Vagina (tissue), 2 donors: ENCODE data around the gene TPGS2. TPM values are rescaled to one million over a fixed set of nuclear protein-coding genes. Genes with fewer than 3 reads are reported as not detected.
"Not testable (repeated sequence)": the region's sequence is repeated elsewhere in the genome, so short reads cannot be mapped to it uniquely, and the experiment has no call there.

Experiments used
- DNase-seq, 2 donors: peaks; one replicate each; pipeline ENCODE4 v3.0.0-alpha.2; 2017; ENCODE audit errors: extremely low spot score in 2 of 2
- H3K27ac ChIP-seq: fragments of 200-600 bp; sonication (generic); one replicate; pipeline ENCODE4 v1.5.1; 2019
- H3K27me3 ChIP-seq: fragments of 200-600 bp; sonication (generic); one replicate; pipeline ENCODE4 v1.5.1; 2019
- H3K36me3 ChIP-seq, 2 donors: fragments of 200-600 bp; sonication (generic); one replicate each; pipeline ENCODE4 v1.5.1; 2017 to 2019
- H3K4me1 ChIP-seq: fragments of 200-600 bp; sonication (generic); one replicate; pipeline ENCODE4 v1.5.1; 2019
- H3K4me3 ChIP-seq, 2 donors: fragments of 200-600 bp; sonication (generic); 1 replicate in 1 of 2; 2 replicates in 1 of 2; pipeline ENCODE4 v1.5.1; 2016 to 2019
- H3K9me3 ChIP-seq: fragments of 200-600 bp; sonication (generic); one replicate; pipeline ENCODE4 v1.5.1; 2019
- CTCF ChIP-seq, 3 experiments: fragments of 450-650 bp in 2 of 3; fragments of 200-600 bp in 1 of 3; sonication (generic) in 1 of 3; IDR thresholded peaks; one replicate each; pipeline ENCODE4 v1.5.1; 2017 to 2019; ENCODE audit warnings: antibody characterized with exemption in 3 of 3, mild to moderate bottlenecking in 2 of 3, moderate library complexity in 2 of 3
- POLR2A ChIP-seq, 2 donors: fragments of 450-650 bp; IDR thresholded peaks; one replicate each; pipeline ENCODE4 v1.6.1; 2017; ENCODE audit warnings: antibody characterized with exemption in 2 of 2, mild to moderate bottlenecking in 2 of 2, moderate library complexity in 2 of 2
- POLR2AphosphoS5 ChIP-seq, 2 donors: sonication (generic); formaldehyde crosslinking; IDR thresholded peaks; one replicate each; pipeline ENCODE4 v1.9.0; 2017; ENCODE audit warnings: antibody characterized with exemption in 2 of 2, mild to moderate bottlenecking in 2 of 2, low read depth in 1 of 2; ENCODE audit not compliant: insufficient read depth in 1 of 2
- intact Hi-C: fragments of 100-400 bp; cut with DNase I; formaldehyde crosslinking; loops from one replicate; pipeline ENCODE4 v1.15.1; 2023
- total RNA-seq: library from RNA; depleted of rRNA; stranded (reverse); fragments of >200 nt; gene quantifications from one replicate; pipeline ENCODE4 v1.2.3, GENCODE V29; 2016

TPGS2 gene
- total RNA-seq, 1 donor from 2014 or later = 171 TPM

- H3K9me3 ChIP-seq = no peaks in the 10 kb centered on the region
- TF ChIP-seq POLR2A (IDR thresholded peaks at IDR 0.05) = no peak
- no peaks in the 10 kb centered on the region for H3K4me1 ChIP-seq
- intact Hi-C loops = no loop called here
- H3K27me3 ChIP-seq = no peaks in the 10 kb centered on the region
- no peaks in the 10 kb centered on the region for H3K36me3 ChIP-seq
- H3K4me3 ChIP-seq = no peak overlapping the region
- no peak overlapping the region for H3K27ac ChIP-seq
- no peak for DNase-seq
Observed at GRCh38 chr18:36766836-36767235, 62.0 kb downstream of the TPGS2 start.

GRCh38 chr18:36762965-36763364 lies 65.8 kb downstream of the TPGS2 start:
- DNase-seq, H3K27ac ChIP-seq, H3K4me3 ChIP-seq, H3K27me3 ChIP-seq, H3K36me3 ChIP-seq, H3K9me3 ChIP-seq, intact Hi-C loops, H3K4me1 ChIP-seq: not testable (repeated sequence)

- no peak for DNase-seq
- TF ChIP-seq CTCF (IDR thresholded peaks at IDR 0.05) = no peak
- TF ChIP-seq POLR2AphosphoS5 (IDR thresholded peaks at IDR 0.05; ENCODE audit: insufficient read depth in 1 of 2, low read depth in 1 of 2) = no peak
- TF ChIP-seq POLR2A (IDR thresholded peaks at IDR 0.05) = no peak
- Histone ChIP-seq H3K4me3 (no peak overlapping the region), H3K27ac (no peak overlapping the region), H3K36me3 (no peaks in the 10 kb centered on the region), H3K27me3 (no peaks in the 10 kb centered on the region), H3K4me1 (no peaks in the 10 kb centered on the region), H3K9me3 (no peaks in the 10 kb centered on the region)
- intact Hi-C loops = no loop called here
Observed at GRCh38 chr18:36762074-36762473, 66.7 kb downstream of the TPGS2 start.

- Histone ChIP-seq H3K36me3 (no peaks in the 10 kb centered on the region), H3K27me3 (no peaks in the 10 kb centered on the region), H3K9me3 (no peaks in the 10 kb centered on the region), H3K4me3 (no peak overlapping the region), H3K4me1 (peaks cover 7% of the 10 kb centered on the region), H3K27ac (no peak overlapping the region)
- TF ChIP-seq POLR2A (IDR thresholded peaks at IDR 0.05) (no peak), CTCF (IDR thresholded peaks at IDR 0.05) (no peak), POLR2AphosphoS5 (IDR thresholded peaks at IDR 0.05; ENCODE audit: insufficient read depth in 1 of 2, low read depth in 1 of 2) (no peak)
- DNase-seq = no peak
- intact Hi-C loops = no loop called here
Observed at GRCh38 chr18:36761186-36761698, 67.6 kb downstream of the TPGS2 start.

- no peak for TF ChIP-seq POLR2A (IDR thresholded peaks at IDR 0.05)
- TF ChIP-seq POLR2AphosphoS5 (IDR thresholded peaks at IDR 0.05; ENCODE audit: insufficient read depth in 1 of 2, low read depth in 1 of 2) = no peak
- TF ChIP-seq CTCF (IDR thresholded peaks at IDR 0.05) = no peak
- intact Hi-C loops = no loop called here
- no peak for DNase-seq
- no peak overlapping the region for H3K27ac ChIP-seq
- no peaks in the 10 kb centered on the region for H3K9me3 ChIP-seq
- no peaks in the 10 kb centered on the region for H3K27me3 ChIP-seq
- peaks cover 7% of the 10 kb centered on the region for H3K4me1 ChIP-seq
- no peaks in the 10 kb centered on the region for H3K36me3 ChIP-seq
- H3K4me3 ChIP-seq = no peak overlapping the region
Observed at GRCh38 chr18:36760598-36760997, 68.2 kb downstream of the TPGS2 start.

- Histone ChIP-seq H3K27me3 (no peaks in the 10 kb centered on the region), H3K4me1 (peaks cover 7% of the 10 kb centered on the region), H3K9me3 (no peaks in the 10 kb centered on the region), H3K4me3 (no peak overlapping the region), H3K27ac (no peak overlapping the region), H3K36me3 (no peaks in the 10 kb centered on the region)
- TF ChIP-seq CTCF (IDR thresholded peaks at IDR 0.05) = no peak
- no peak for TF ChIP-seq POLR2AphosphoS5 (IDR thresholded peaks at IDR 0.05; ENCODE audit: insufficient read depth in 1 of 2, low read depth in 1 of 2)
- no peak for TF ChIP-seq POLR2A (IDR thresholded peaks at IDR 0.05)
- intact Hi-C loops = loop anchor here (5.0 to 10.0 kb wide), 2 partner anchors 72 to 464 kb away; partner anchors contain the start of gene FHOD3
- DNase-seq = no peak
Observed at GRCh38 chr18:36759167-36759776, 69.5 kb downstream of the TPGS2 start.
